K562 (cell line): ENCODE data around the gene EDRF1.

Experiments
- BRD4 ChIP-seq: fragments of 200-600 bp; sonication (generic); IDR thresholded peaks from 2 replicates; pipeline ENCODE4 v1.6.1; 2017; ENCODE audit warnings: inconsistent platforms
- CTCF ChIP-seq, 3 experiments: IDR thresholded peaks in 2 of 3; conservative IDR thresholded peaks in 1 of 3; 2 replicates each; pipeline ENCODE4 v1.5.1; 2011 to 2012; ENCODE audit warnings: low read length in 3 of 3, mild to moderate bottlenecking in 3 of 3, control low read depth in 2 of 3, improper control_type of control experiment in 1 of 3, inconsistent platforms in 1 of 3, low read depth in 1 of 3, mixed read lengths in 1 of 3, moderate library complexity in 1 of 3; ENCODE audit not compliant: insufficient read depth in 2 of 3
- ESRRA ChIP-seq: fragments of 450-650 bp; IDR thresholded peaks from 2 replicates; pipeline ENCODE4 v1.6.1; 2014; ENCODE audit warnings: low read depth, mild to moderate bottlenecking, moderate library complexity, borderline replicate concordance
- EZH2 ChIP-seq: IDR thresholded peaks from 2 replicates; pipeline ENCODE4 v1.6.1; 2012; ENCODE audit warnings: low read depth, mild to moderate bottlenecking, inconsistent platforms, low read length, borderline replicate concordance
- FOXA1 ChIP-seq: fragments of 450-650 bp; IDR thresholded peaks from 2 replicates; pipeline ENCODE4 v1.6.1; 2016; ENCODE audit warnings: mild to moderate bottlenecking, borderline replicate concordance
- HCFC1 ChIP-seq: IDR thresholded peaks from 2 replicates; pipeline ENCODE4 v1.6.1; 2012; ENCODE audit warnings: low read depth, low read length, improper control_type of control experiment
- MTF1 ChIP-seq: fragments of 250-450 bp; sonication (Bioruptor Pico); IDR thresholded peaks from 2 replicates; pipeline ENCODE4 v1.9.0; 2021; ENCODE audit warnings: moderate library complexity, mild to moderate bottlenecking, inconsistent platforms, borderline replicate concordance
- NFYB ChIP-seq: IDR thresholded peaks from 2 replicates; pipeline ENCODE4 v1.6.1; 2011; ENCODE audit warnings: mild to moderate bottlenecking, moderate library complexity; ENCODE audit not compliant: insufficient read length; ENCODE audit errors: extremely low read depth
- POLR2AphosphoS2 ChIP-seq: IDR thresholded peaks from 2 replicates; pipeline ENCODE4 v1.6.1; 2012; ENCODE audit warnings: low read length, improper control_type of control experiment
- SAFB ChIP-seq: fragments of 200-400 bp; formaldehyde crosslinking; IDR thresholded peaks from 2 replicates; pipeline ENCODE4 v1.6.1; 2017; ENCODE audit warnings: low read depth, low read length, borderline replicate concordance
- SP1 ChIP-seq: sonication (generic); formaldehyde crosslinking; IDR thresholded peaks from 2 replicates; pipeline ENCODE4 v1.8.1; 2022; ENCODE audit warnings: mild to moderate bottlenecking, missing genetic modification reagents
- THRB ChIP-seq: fragments of 450-650 bp; formaldehyde crosslinking; conservative IDR thresholded peaks from 2 replicates; pipeline ENCODE4 v1.4.0; 2022; ENCODE audit warnings: mild to moderate bottlenecking, missing genetic modification characterization
- ZNF398 ChIP-seq: fragments of 250-450 bp; sonication (Bioruptor Pico); IDR thresholded peaks from 2 replicates; pipeline ENCODE4 v1.8.0; 2021; ENCODE audit warnings: moderate library complexity, mild to moderate bottlenecking, inconsistent platforms
- TF ChIP-seq, protein P1 (sequence below): fragments of 250-450 bp; sonication (Bioruptor Pico); IDR thresholded peaks from 2 replicates; pipeline ENCODE4 v1.5.0; 2021

- TF ChIP-seq SP1 (CRISPR knock-in tag), result no peak
- TF ChIP-seq NFYB, result no peak
- TF ChIP-seq THRB, result no peak
- TF ChIP-seq ESRRA, result no peak
- no peak for TF ChIP-seq CTCF (IDR thresholded peaks at IDR 0.05 in 2 of 3, conservative IDR thresholded peaks at IDR 0.05 in 1 of 3; ENCODE audit: insufficient read depth in 2 of 3, low read depth in 1 of 3, low read length in 3 of 3)
- no peak for TF ChIP-seq MTF1
- TF ChIP-seq POLR2AphosphoS2, result no peak
- TF ChIP-seq HCFC1, result no peak
- no peak for TF ChIP-seq ZNF398 (CRISPR knock-in tag)
- TF ChIP-seq BRD4, result no peak
- no peak for TF ChIP-seq FOXA1
- no peak for TF ChIP-seq EZH2
- TF ChIP-seq, protein P1, sequence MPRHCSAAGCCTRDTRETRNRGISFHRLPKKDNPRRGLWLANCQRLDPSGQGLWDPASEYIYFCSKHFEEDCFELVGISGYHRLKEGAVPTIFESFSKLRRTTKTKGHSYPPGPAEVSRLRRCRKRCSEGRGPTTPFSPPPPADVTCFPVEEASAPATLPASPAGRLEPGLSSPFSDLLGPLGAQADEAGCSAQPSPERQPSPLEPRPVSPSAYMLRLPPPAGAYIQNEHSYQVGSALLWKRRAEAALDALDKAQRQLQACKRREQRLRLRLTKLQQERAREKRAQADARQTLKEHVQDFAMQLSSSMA, result no peak
- no peak for TF ChIP-seq SAFB
Measured at GRCh38 chr10:125795637-125796190, 76.2 kb downstream of the EDRF1 start.
